Stimulated activated CD4-positive, alpha-beta T cell treated with anti-CD3 and anti-CD28 coated beads, Interleukin-1b, Interleukin-23, amount 100 ng/mL, for 1 hour (primary cell): ENCODE data around the gene SLC15A2.

Source experiments
- DNase-seq, 2 donors: peaks; one replicate each; pipeline ENCODE4 v3.0.0-alpha.2; 2020; ENCODE audit warnings: low read depth in 2 of 2

The SLC15A2 gene

GRCh38 chr3:121981473-121981872 lies 87.3 kb downstream of the SLC15A2 start:
- no peak for DNase-seq

- no peak for DNase-seq
Measured at GRCh38 chr3:121985846-121986245, 91.6 kb downstream of the SLC15A2 start.

GRCh38 chr3:121988146-121988545 lies 93.9 kb downstream of the SLC15A2 start:
- no peak for DNase-seq

GRCh38 chr3:121989943-121990342 lies 95.7 kb downstream of the SLC15A2 start:
- no peak for DNase-seq

GRCh38 chr3:121992601-121993560 lies 98.7 kb downstream of the SLC15A2 start:
- DNase-seq = no peak
